HG03135 (cell line): ENCODE data around the gene PRKCSH.
"Not testable (repeated sequence)": the region's sequence is repeated elsewhere in the genome, so short reads cannot be mapped to it uniquely, and the experiment has no call there.

Experiments
- ATAC-seq: cut with Tn5 transposase; IDR thresholded peaks from one replicate; pipeline ENCODE4 v1.9.1; 2021; ENCODE audit warnings: mild to moderate bottlenecking, moderate library complexity; ENCODE audit not compliant: unreplicated experiment

Gene PRKCSH

DNA sequence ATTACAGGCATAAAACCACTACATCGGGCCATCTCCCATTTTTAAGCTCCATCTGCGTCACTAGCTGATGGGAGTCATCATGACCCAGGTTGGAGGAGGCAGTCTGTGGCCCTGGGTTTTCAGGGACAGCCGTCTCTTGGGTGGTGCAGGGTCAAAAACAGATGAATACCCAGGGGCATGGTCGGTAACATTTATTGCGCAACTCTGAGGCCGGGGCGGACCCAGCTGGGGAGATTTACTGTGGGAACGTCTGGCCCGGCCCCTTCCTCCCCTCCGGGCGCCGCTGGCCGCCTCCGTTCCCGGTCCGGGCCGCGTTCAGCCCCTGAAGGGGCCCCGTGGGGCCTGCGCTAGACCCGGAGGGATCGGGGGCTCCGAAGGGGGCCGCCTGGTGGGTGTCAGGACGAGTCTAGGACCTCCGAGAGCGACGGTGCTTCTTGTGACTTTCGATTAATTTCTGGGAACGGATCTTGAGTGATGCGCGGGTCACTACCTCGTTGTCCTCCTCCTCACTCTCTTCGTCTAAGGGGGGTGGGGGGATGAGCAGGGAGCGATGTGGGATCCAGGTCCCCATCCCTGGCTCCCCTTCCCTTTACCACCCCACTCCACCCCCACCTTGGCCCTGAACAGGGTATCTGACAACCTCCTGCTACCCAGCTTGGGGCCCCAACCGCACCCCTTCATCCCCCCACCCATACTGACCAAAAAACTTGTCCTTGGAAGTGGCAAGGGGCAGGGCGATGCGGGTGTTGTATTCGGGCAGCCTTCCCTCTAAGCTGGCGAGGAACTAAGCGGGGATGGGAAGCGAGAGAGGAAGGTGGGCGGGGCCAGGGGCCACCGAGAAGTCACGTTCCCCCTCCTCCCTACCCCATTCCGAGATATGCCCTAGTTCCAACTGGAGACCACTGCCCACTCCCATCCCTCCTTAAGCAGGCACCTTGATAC lies 14.7 kb upstream of the PRKCSH start:
- no peak for ATAC-seq

DNA sequence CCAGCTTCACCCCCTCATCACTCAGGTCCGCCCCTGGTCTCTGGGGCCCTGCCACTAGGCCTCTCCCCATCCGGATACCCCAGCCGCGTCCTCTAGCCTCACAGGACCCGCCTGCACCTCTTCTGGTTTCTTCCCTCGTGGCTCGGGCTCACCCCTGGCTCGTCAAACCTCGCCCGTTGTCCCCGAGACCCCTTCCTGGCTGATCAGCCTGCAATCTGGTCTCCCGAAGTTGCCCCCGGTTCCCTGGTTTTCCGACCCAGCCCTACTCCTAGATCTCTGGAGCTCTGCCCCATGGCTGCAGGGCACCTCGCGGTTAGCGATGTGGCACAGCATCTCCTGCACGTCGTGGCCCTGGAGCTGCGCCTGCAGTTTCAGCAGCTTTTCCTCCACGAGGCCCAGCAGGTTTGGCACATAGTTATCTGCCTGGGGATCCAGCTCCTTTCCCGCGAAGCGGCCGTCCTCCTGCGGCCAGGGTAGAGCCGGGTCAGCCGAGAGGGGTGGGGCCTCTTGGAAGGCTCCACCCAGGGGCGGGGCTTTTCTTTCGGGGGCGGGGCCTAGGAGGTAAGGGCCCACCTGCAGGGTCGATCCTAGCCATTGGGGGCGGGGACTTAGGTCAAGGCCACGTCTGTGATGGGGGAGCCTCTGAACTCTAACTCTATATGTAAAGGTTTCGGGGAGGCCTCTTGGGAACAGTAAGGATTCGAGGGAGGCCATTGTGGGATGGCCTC lies 13.9 kb upstream of the PRKCSH start:
- ATAC-seq, result peak; percentile 28

DNA sequence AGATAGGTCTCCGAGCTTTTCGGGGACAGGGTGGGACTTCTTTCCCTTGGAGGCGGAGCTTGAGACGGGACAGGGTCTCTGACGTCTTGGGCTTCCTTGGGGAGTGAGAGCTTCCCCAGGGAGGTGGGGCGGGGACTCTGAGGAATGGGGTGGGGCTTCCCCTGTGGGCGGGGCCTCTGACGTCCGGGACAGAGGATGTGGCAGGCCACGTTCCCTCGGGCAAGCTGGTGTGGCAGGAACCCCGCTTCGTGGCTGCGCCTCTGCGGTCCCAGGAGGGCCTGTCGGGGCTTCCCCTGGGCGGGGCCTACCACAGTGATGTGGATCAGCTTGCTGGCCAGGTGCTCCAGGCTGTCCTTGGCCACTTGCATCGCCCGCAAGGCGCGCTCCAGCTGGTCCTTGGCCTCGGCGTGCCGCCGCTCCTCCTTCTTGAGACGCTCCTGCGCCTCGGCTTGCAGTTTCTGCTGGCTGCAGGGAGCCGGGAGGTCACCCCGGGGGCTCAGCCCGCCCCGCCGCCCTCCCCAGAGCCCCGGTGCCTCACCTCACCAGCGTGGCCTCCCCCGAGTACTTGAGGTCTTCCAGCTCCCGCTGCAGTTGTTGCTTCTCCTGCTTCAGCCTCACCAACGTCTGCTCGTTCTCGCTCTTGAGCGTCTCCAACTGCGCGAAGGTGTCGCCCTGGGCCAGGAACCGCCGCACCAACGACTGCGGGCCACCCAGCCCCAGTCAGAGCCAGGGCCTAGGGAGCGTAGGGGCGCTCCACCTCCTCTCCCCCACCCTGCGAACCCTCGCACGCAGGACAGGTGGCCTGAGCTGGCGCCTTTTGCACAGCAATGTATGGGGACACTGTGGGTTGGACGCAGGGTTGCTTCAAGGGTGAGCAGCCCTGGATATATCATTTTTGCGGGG lies 13.0 kb upstream of the PRKCSH start:
- ATAC-seq, result peak; percentile 62

DNA sequence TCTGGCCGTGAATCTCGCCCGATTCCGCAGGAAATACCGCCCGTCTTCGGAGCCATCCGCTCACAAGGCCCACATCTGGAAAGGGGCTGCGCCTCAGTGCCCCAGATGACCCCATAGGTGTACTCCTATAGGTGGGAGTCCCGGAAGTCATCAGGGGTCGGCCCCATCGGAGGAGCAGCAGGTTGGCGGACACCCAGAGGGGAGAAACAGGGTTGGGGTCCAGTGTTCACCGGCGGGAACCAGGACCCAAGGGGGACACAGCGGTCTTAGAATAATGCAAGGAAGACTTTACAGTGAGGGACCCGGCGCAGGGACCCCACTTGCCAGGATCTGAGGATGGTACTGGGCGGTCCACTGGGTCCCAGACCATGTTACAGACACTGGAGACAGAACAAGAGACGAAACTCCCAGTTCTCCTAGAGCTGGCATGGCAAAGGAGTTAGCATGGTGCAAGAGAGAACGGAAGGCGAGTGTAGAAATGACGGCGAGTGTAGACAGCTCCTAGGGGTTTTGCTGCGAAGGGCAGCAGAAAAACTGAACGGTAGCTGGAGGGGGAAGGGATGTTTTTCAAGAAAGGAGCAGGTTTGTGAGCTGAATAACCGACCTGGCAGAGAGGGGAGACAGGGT lies 12.2 kb upstream of the PRKCSH start:
- ATAC-seq, result no peak

DNA sequence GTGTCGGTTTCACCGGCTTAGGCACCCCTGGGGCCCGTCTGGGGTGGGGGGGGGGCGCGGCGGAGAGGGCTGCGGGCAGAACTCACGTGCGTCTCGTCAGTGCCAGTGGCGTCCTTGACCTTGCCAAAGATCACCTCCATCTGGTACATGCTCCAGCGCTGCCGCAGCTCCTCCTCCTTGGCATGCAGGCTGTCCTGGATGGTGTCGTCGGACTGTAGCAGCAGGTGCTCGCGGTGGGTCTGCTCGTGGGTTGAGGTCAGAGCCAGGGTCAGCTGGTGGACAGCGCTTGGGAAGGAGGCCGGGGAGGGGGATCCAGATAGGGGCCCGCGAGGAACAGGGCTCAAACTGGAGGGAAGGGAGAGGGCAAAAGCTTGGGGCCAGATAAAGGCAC lies 11.6 kb upstream of the PRKCSH start:
- ATAC-seq, result no peak

DNA sequence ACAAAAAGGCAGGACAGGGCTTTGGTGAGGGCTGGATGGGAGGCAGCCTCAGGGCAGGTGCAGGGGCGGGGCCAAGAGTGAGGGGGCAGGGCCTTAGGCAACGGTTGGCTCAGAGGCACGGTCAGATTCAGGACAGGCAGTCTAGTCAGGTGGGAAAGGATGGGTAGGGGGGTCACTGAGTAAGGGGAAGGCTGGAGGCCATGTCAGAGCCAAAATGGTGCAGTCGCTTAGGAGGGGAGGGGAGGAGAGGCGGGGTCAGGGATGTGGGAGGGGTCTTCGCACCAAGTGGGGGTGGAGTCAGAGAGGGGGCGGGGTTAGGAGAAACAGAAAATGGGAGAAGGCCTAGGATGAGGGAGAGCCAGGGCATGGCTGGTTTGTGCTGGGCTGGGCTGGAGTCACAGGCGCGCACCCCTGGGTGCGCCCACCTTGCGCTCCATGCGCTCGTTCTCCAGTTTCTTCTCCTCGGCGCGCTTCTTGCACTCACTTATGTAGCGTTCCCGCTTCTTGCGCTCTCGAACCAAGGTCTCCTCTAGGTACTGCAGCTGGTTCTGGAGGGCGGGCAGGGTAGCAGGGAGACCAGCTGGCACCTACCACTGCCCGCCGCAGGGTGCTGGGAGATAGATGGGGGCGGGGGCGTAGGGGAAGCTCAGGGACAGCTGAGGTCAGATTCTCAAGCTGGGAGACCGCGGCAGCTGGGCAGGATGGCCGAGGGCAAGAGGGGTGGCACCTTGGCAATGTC lies 9.5 kb upstream of the PRKCSH start:
- ATAC-seq, result no peak

DNA sequence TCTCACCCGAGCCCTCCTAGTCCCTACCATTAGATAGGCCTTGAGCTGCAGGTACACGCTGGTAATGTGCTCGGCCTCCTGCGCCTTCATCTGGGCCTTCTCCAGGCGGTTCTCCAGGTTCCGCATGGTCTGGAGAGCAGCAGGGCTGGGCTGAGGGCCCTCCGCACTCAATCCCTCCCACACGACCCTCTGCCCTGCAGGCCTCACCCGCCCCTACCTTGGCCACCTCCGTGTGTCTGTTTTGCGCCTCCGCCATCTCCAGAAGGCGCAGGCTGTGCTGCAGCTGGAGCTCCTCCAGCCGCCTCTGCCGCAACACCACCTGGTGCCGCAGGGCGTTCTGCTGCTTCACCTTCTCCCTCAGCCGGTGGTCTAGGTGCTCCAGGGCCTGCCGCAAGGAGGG lies 8.8 kb upstream of the PRKCSH start:
- ATAC-seq, result no peak

GRCh38 chr19:11433526-11433925 lies 1.9 kb upstream of the PRKCSH start:
- ATAC-seq, result not testable (repeated sequence)

- peak; percentile 22 for ATAC-seq
Observed at GRCh38 chr19:11434703-11435056, 755 bp upstream of the PRKCSH start.

DNA sequence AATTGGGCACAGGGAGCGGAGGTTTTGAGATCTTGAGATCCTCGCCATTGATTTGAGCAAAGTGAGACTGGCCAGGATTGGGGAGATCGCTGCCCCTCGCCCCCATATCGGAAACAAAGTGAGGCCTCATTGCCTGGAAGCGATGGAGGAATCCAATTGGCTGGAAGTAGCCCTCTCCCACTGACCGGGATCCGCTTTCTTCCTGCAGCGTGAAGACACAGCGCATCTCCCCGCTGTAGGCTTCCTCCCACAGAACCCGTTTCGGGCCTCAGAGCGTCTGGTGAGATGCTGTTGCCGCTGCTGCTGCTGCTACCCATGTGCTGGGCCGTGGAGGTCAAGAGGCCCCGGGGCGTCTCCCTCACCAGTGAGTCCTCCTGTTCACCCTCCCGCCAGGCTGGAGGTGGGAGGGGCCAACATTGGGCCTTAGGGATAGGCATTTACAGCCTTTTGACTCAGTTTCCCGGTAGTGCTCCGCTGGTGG lies 438 bp downstream of the PRKCSH start:
- ATAC-seq, result no peak

DNA sequence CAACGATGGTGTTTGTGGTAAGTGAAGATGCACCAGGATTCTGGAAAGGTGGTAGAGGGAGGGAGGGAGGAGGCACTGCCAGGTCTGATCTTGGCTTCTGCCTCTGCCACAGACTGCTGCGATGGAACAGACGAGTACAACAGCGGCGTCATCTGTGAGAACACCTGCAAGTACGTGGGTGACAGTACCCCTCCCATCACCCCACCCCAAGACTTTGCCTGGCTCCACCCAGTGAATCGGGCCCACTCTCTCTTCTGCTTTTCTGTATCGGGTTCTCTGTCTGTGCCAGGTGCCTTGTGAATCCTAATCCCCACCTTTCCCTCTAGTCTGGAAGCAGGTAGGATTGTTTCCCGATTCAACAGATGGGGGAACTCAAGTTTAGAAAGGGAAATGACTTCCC lies 2.5 kb downstream of the PRKCSH start:
- ATAC-seq, result no peak

GRCh38 chr19:11444059-11444458 lies 8.6 kb downstream of the PRKCSH start:
- no peak for ATAC-seq

GRCh38 chr19:11445141-11445540 lies 9.7 kb downstream of the PRKCSH start:
- no peak for ATAC-seq

- ATAC-seq, result no peak
Observed at GRCh38 chr19:11446271-11446651, 10.8 kb downstream of the PRKCSH start.

GRCh38 chr19:11446652-11447301 lies 11.3 kb downstream of the PRKCSH start:
- ATAC-seq, result no peak

GRCh38 chr19:11447347-11448262 lies 12.2 kb downstream of the PRKCSH start:
- no peak for ATAC-seq

- no peak for ATAC-seq
Observed at GRCh38 chr19:11448410-11448809, 13.0 kb downstream of the PRKCSH start.

- no peak for ATAC-seq
Observed at GRCh38 chr19:11448923-11449554, 13.6 kb downstream of the PRKCSH start.
